Mucosa of gallbladder (tissue), 1 donor: ENCODE measurements around the gene ABHD12. TPM values are rescaled to one million over a fixed set of nuclear protein-coding genes. Genes with fewer than 3 reads are reported as not detected.
A peak's percentile ranks its signal among the peaks of the same experiment; 100 is the strongest.

Source experiments
- DNase-seq: peaks from one replicate; pipeline ENCODE4 v3.0.0-alpha.2; 2020; ENCODE audit warnings: low spot score
- total RNA-seq: library from RNA; stranded (reverse); gene quantifications from one replicate; pipeline ENCODE4 v1.2.1, GENCODE V29; 2021
- donor health status: DM: no; HTN: no; CAD: no.

ABHD12 gene
- total RNA-seq, 1 donor from 2014 or later = 81.1 TPM

- no peak for DNase-seq
These were observed 131.8 kb downstream of the ABHD12 start for GRCh38 chr20:25258828-25259227.

DNA sequence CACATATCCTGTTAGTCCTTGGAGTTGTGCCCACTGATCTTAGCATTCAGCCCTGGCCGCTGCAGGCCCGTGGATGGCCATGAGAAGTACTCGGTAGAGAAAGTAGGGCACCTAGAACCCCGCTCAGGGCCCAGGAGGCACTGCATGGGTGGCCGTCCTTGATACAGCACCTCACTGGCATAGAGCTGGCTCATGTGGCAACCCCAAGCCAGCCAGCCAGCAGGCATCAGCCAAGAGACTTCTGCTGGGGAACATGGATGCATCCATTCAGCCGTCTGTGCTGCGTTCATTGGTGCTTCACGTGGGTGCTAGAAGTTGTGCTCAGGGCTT, 132.2 kb downstream of the ABHD12 start:
- DNase-seq = no peak

DNA sequence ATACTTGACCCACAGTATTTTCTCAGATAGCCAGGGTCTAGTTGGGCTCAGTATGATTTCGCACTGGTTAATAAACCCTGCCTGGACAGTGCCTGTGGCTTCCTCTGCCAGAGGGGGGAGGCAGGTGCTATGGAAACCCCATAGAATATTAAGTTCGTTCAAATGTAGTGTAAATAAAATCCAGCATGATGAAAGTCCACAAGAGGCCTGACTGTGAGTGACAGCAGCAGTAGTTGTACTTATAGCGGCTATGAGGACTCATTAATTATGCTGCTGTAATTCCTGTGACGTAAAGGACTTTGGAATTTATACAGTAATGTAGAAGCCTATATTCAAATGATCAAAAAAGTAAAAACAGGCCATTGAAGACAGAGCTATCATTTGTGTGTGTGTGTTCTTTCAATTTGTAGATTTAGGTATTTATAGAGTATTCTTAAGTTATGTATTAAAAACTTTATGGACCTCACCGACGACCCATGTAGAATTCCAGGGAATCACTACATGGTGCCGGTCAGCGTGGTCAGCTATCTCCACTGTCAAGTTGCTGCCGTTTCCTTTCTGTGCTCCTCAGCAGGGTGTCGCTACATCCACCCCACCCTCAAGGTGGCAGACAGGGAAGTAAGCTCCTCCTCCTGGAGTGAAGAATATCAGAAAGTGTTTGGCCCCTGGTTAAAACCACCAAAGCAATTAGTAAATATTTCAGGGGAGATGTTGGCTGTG, 132.7 kb downstream of the ABHD12 start:
- DNase-seq = no peak

GRCh38 chr20:25257130-25257529, 133.5 kb downstream of the ABHD12 start:
- DNase-seq = no peak

DNA sequence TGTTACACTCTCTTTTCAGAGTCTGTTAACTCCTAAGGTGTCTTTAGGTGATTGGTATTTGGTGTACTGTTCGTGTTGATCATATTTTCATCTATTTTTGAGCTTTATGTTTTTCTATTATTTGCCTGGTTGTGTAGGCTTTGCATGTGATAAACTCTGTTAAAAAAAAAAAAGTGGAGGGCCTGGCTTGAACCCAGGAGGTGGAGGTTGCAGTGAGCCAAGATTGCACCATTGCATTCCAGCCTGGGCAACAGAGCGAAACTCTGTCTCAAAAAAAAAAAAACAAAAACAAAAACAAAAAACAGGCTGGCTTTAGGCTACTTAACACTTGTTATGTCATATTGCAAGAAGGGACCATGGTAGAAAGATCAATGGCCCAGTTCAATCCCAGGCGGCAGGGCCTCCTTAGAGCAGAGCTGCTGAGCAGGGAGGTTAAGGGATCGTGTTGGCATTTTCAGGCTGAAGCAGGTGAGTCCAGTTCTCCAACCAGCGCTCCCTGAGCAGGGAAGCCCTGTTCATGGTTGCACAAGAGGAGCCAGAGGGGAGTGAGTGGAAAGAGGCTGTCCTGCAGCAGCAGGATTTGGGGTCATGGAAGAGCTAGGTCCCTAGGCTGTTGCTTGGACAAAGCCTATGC, 134.3 kb downstream of the ABHD12 start:
- DNase-seq = no peak

DNA sequence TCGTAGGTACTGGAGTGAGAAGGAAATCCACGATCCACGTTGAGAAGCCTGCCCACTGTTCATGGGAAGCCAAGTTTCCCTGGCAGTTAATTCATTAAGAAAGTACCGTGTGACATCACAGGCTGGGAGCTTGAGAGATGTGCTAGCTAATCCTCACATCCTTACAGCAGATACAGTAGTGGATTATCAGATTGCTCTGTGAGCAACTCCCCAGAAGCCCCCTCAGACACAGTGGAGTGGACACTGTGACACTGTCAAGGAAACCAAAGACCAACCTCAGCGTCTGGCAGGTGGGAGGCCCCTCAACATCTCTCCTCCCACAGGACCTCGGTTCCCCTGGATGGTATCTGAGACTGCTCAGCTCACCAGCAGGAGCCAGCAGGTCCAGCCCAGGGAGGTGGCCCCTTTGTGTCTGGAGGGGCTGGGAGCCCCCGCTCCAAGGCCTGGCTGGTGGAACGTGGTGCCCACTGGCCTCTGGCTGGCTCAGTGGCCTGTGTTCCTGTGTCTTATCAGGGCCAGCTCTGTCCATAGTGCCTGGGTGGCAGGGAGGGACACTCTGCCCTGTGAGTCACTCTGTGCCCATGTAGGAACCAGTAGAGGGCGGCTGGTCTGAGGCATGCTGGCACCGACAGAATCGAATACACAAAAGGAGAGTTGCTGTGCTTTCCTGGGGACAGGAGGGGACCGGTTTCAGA, 135.5 kb downstream of the ABHD12 start:
- DNase-seq = peak; percentile 86

DNA sequence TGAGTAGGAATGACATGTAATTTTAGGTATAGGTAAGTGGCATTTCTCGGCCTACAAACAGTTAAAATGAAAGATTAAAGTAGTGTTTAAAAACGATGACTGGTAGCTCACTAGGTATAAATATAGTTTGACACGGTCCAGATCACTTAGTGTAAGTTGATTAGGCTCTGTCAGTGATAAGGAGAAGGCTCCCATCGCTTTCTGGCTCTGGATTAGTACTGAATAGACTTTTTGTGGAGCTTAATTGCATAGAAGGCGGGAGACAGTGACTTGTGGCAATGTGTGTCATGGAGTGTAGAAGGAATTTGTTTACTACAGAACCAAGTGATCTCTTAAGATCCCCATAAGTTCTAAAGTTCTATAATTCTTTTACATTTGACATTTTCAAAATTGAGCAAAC, 136.1 kb downstream of the ABHD12 start:
- no peak for DNase-seq

GRCh38 chr20:25253606-25254275, 136.9 kb downstream of the ABHD12 start:
- DNase-seq = no peak

GRCh38 chr20:25252686-25253421, 137.8 kb downstream of the ABHD12 start:
- no peak for DNase-seq

GRCh38 chr20:25252230-25252651, 138.4 kb downstream of the ABHD12 start:
- no peak for DNase-seq

DNA sequence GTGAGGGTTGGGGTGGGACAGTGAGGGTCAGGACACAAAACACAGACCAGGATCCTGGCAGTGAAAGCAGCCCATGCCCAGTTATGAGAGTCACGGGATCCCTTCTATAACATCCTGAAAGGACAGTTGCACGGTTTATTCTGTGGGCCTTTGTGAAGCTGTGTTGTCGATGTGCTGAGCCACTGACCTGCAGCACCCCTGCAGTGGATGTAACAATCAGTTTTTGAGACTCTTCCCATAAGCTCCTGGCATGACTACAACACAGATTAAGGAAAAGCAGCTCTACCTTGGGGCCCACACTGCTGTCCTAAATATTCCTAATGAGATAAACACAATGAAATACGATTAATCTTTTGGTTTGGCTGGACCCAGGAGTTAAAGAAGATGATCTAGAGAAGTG, 139.1 kb downstream of the ABHD12 start:
- DNase-seq = no peak

DNA sequence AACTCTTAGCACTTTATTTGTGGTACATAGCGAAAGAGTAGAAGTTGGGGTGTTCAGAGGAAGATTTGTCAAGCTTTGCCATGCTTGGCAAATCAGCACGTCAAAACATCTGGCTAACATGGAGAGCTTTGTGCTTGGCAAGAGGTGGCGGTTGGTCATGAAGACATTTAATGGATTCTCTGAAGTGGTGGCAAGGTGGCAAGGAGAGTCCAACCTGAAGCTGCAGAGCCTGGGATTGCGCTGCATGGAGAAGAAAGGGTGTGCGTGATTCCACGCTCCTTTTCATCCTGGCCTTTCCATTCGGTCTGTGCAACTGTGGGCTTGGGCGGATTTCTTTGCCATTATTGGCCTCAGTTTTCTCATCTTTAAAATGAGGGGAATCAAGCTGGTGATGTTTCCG, 139.6 kb downstream of the ABHD12 start:
- no peak for DNase-seq

DNA sequence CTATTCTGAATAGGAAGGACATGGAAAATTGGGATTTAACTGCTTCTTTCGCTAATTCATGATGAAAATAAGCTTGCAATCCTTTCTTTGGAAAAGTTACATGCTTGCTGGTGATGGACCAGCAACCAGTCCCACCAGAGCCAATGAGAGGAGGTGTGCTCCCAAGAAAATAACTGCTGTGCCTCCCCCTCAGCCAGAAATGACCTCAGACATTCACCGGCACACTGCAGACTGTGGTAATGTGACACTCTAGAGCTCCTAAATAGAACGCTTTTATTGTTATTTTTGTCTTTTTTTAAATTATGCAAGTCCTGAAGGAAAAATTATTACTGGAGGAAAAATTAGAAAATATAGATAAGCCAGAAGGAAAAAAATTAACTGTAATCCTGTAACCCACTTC, 140.1 kb downstream of the ABHD12 start:
- DNase-seq = no peak

Other genes starting within 250 kb of the ABHD12 start
- gene ENTPD6, start 195.1 kb downstream of the ABHD12 start, total RNA-seq = 133 TPM
- 99.5 TPM for gene PYGB, start 142.8 kb downstream of the ABHD12 start, total RNA-seq
- 1.4 TPM for gene GINS1, start 16.8 kb upstream of the ABHD12 start, total RNA-seq
- gene NINL, start 194.7 kb upstream of the ABHD12 start, total RNA-seq = 20.8 TPM
- gene NANP, start 233.2 kb upstream of the ABHD12 start, total RNA-seq = 2.8 TPM